ENCODE measurements around the gene TF.
A peak's percentile ranks its signal among the peaks of the same experiment; 100 is the strongest.

Gene TF

DNA sequence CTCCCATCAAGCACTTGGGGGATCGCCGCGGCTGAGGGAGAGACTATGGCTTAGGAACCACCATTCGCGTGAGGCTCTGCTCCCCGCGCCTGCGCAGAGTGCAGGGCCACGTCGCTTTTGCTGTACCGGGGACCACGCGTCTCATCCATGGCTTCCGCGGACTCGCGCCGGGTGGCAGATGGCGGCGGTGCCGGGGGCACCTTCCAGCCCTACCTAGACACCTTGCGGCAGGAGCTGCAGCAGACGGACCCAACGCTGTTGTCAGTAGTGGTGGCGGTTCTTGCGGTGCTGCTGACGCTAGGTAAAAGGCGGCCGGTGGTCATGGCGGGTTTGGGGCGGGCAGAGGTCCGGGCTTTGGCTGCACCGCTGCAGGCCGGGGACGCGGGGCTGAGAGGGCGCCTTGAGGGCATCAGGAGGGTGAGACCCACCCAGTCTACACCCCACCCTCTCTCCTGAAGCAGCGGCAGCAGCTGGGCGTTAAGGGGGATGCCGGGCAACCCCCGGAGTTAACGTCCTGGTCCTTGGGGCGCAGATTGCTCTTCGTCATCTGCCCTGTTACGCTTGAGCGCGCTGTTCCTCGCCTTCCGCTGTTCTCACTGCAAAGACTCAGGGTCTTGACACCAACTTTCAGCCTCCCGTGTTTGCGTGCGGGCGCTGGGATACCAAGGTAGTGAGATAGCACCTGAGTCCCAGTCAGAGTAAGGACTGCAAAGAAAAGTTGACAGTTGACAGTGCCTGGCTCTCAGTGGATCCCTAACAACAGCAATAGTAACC is 59.7 kb downstream of the TF start, which contains the start of gene SRPRB:
Gene SRPRB (plus strand): TSS at position 114 of the 774 bp plus-strand sequence. CDS start 34 bp downstream, at position 148.
- peak; percentile 92 for DNase-seq (ENCODE audit: low read depth, low spot score)

DNA sequence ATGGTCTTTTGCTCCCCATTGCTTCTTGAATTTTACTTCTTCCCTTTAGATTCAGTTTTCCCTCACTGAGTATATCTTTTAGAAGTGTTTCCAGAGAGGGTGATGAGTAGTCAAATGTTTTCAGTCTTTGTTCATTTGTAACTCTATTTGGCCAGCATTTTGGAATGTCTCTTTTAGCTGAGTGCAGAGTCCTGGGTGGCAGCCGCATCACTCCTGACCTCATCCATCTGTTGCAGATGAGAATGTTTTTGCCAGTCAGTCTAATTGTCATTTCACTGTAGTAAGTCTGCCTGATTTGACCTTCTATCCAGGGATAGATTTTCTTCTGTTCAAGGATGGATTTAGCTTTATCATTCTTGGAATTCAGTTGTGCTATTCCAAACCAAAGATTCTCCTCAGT is 66.7 kb downstream of the TF start:
- no peak for DNase-seq (ENCODE audit: low read depth, low spot score)

GRCh38 chr3:133815386-133815785 is 69.2 kb downstream of the TF start:
- no peak for DNase-seq (ENCODE audit: low read depth, low spot score)

DNA sequence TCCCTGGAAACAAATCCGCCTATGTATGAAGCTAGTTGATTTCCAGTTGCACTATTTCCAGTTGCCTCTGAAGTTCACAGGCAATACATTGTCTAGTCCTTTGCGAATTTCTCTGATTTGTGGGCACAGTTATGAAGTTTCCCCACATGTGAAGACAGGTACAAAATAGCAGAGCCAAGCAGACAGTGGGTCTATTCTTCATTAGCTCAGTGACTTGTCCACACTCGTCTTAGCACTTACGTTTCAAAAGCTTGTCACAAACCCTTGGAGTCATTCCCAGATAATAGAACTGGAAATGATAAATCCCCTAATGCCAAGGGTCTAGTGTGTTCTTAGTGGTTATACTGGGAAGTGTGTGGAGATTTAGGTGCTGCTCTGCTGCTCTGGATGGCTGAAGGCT is 73.9 kb downstream of the TF start:
- no peak for DNase-seq (ENCODE audit: low read depth, low spot score)

DNA sequence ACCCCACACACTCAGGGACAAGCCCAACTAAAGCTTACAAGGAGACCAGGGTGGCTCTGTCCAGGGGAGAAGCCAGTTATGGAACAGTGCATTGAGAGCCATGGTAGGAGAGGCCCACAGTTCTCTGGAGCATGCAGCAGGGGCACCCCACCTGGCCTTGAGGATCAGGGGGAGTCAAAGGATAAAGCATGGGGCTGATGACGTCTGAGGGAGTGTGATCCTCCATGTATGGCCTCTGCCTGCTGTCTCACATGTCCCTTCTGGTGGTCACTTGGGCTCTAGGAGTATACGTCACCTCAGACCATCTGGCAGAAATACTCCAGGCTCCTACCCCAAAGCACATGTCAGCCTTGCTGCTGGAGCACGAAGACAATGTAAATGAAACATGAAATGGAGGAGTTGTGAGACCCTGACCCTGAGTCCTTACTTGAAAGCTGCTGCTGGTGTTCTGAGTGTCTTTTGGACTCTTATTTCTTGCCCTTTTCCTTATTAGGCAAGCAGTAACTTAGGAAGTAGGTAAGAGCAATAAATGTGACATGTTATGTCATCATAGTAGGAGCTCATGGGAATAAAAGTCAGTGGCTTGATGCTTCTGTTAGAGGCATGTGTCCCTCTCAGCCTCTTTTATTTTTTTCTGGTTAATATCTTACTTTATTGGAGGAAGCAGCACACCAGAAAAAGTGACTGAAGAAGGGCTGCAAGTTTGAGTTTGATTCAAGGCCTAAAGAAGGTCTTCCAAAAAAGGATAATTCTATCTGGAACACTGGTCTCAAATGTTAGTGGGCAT is 74.9 kb downstream of the TF start:
- no peak for DNase-seq (ENCODE audit: low read depth, low spot score)

DNA sequence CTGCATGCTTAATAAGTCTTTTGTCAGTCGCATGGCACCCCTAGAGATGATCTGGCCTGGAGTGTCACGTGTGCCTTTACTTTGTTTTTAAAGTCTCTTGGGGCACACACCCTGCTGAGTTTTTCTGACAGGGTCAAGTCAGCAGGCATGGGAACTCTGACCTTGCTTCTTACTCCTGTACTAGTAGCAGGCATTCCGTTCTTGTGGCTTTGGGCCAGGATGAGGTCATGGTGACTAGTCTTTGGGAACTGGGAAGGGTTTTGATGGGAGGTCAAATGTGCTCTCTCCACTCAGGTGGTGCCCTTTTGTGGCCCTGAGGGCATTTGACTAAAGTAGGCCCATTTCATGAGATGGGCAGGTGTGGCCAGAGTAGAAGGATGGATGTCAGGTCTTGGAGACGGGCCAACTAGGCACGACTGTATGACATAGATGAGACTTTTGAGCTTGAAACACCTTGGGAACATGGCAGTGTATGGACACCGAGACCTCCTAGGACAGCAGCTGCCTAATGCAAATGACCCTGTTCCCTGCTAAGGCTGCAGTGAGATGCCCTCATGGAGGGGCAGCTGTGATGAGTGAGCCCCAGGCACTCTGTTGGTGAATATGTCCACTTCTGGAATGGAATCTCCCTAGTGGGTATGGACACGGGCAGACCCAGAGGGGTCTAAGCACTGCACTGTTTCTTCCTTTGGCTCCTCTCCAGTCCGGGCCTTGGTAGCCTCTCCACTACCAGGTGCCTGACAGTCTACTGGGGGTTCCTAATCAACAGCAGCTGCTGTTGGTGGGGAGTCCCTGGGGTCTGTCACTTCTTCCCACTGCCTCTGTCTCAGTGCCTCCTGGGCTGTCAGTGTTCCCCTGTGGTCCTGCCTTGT is 75.8 kb downstream of the TF start:
- DNase-seq (ENCODE audit: low read depth, low spot score), result peak; percentile 63

GRCh38 chr3:133824961-133825485 is 78.8 kb downstream of the TF start:
- DNase-seq (ENCODE audit: low read depth, low spot score), result no peak

DNA sequence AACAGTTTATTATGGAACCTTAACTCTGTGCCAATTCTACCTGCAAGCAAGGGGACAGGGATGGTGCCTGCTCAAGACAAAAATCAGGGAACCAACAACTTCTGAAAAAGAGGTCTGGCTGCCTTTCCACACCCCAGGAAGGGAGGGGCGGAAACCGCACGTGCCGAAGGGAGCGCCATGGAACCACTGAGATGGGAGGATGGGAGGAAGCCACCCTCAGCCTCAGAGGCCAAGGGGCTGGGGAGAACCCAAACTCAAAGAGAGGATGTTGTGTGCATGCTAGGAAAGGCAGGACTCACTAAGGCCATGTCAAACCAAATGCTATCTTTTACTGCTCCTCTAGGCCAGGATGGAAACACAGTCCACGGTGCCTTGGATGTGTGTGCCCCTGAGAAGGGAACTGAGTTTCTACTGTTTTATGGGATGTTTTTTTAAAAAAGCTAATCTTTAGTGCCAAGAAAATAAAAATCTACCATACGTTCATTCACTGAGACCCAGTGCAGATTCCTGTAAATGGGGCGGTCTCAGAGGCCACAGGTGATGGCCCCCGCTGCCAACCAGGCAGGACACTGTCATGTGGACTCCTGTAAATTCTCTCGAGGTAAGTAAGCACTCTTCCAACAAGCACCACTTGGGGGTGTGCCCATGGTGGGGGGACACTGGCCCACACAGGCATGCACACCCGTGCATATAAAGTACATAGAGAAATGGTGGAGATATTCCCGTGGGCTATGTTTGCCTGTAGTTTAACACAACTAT is 80.0 kb downstream of the TF start:
- no peak for DNase-seq (ENCODE audit: low read depth, low spot score)

DNA sequence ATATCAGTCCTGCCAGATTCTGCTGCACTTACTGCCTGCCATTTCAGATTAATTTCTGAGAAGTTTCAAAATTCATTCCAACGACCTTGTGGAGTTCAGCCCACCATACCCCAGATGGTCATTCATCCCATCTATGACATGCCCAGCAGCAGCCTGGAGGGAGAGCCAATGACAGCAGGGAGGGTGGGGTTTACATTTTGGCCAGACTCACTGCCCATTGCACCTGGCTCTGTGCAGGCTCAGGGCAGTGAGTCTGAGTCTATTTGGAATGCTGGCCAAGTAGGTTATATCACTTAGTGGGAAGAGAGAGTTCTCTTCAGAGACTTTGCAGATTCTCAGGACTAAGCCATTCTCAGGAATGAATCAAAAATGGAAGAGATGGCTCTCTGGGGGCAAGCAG is 80.9 kb downstream of the TF start:
- no peak for DNase-seq (ENCODE audit: low read depth, low spot score)

- no peak for DNase-seq (ENCODE audit: low read depth, low spot score)
Observed at GRCh38 chr3:133827684-133828083, 81.5 kb downstream of the TF start.

DNA sequence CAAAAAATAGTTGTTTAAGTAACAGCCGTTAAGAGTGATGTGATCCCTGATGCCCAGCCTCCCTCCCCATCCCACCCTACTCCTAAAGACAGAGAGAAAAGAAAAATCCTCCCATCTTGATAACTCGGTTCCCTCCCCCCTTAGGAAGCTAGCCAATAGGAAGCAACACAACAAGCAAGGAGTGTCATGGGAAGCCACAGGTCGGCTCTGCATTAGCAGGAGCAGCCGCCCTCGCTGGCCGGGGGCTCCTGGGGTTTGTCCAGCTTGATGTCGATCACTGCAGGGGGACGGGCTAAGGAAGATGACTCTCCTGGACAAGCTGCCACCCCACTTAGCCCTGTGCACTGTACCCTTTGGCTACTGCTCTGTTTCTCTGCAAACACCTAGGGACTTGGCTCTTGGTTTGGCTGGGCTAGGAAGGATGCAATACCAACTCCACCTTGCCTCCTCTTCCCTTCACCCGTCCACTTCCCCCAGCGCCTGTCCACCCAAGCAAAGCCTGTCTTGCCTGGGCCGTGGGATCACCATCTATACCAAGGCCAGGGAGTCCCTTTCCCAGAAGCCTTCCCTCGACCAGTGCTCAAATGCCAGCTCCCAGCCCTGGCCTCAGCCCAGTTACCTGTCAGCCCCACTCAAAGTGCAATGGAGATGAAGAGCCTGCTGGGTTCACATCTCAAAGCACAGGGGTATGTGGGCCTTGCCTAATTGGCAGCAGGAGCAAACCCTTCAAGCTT is 82.5 kb downstream of the TF start:
- DNase-seq (ENCODE audit: low read depth, low spot score), result peak; percentile 59

GRCh38 chr3:133829310-133829707 is 83.1 kb downstream of the TF start:
- DNase-seq (ENCODE audit: low read depth, low spot score), result no peak

DNA sequence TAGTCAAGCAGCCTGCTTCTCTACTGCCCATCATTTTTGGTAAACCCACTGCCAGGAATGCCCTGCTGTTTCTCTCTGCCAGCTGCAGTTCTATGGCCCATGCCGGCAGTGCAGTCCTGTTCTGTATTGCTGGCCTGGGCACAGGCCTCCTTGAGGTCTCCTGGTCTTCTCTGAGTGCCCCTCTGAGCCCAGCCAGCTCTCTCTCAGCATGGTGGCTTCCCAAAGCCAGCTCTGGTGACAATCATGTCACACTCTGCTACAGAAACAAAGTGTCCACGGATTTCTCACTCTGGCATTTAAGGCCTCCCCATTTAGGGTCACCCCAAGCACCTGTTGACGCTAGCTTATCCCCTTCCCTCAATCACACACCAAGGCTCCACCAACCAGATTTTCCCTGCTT is 83.9 kb downstream of the TF start:
- no peak for DNase-seq (ENCODE audit: low read depth, low spot score)

GRCh38 chr3:133831966-133832801 is 86.0 kb downstream of the TF start:
- DNase-seq (ENCODE audit: low read depth, low spot score), result no peak

- DNase-seq (ENCODE audit: low read depth, low spot score), result no peak
Observed at GRCh38 chr3:133832802-133833144, 86.6 kb downstream of the TF start.

DNA sequence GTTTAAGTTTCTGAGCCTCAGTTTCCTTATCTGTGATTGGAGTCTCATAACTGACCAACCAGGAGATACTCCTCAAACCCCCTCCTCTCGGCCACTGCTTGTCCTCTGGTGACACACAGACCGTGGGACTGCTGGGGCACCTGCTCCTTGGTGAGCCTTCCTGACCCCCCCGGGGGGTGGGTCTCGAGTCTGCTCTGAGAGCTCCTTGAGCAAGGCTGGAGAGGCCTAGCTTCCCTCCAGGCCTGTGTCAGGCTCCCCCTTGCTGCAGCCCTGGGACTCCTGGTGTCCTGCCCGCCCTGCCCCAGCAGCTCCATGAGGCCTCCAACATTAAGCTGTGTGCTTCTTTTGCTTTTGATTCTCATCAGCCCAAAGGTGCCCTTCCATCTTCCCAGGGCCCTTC is 87.1 kb downstream of the TF start:
- no peak for DNase-seq (ENCODE audit: low read depth, low spot score)

- no peak for DNase-seq (ENCODE audit: low read depth, low spot score)
Observed at GRCh38 chr3:133833880-133834620, 87.9 kb downstream of the TF start.

- DNase-seq (ENCODE audit: low read depth, low spot score), result no peak
Observed at GRCh38 chr3:133834621-133835417, 88.6 kb downstream of the TF start.

Measured in ELF-1 (cell line).